ENCODE measurements around the gene KIFC1. TPM values are rescaled to one million over a fixed set of nuclear protein-coding genes. Genes with fewer than 3 reads are reported as not detected.

KIFC1 gene
- total and polyA plus RNA-seq, 9 of the 15 experiments (the other 6 are each of a cell fraction or from before 2014, with no cell fraction given): 1.3 to 95.2 (median 76.9) TPM

- TF ChIP-seq TGIF2 (CRISPR knock-in tag; IDR thresholded peaks at IDR 0.05) (no peak; the same call in 1 of the 2 replicates), ZNF282 (CRISPR knock-in tag; IDR thresholded peaks at IDR 0.05) (no peak), ARID2 (IDR thresholded peaks at IDR 0.05) (no peak), ZNF740 (CRISPR knock-in tag; IDR thresholded peaks at IDR 0.05) (no peak), ZNF740 (tag; IDR thresholded peaks at IDR 0.05) (no peak), ZNF507 (tag; conservative IDR thresholded peaks at IDR 0.05) (no peak), KDM5B (IDR thresholded peaks at IDR 0.05; ENCODE audit: insufficient replicate concordance, low read depth, low read length) (peak; percentile 35), NCOA2 (IDR thresholded peaks at IDR 0.05; ENCODE audit: partially characterized antibody in 2 of 2) (no peak), ZNF551 (CRISPR knock-in tag; IDR thresholded peaks at IDR 0.05) (no peak), TFAM (CRISPR knock-in tag; conservative IDR thresholded peaks at IDR 0.05) (no peak), TRIM24 (IDR thresholded peaks at IDR 0.05) (peak; percentile 10 to 48; a peak in 1 of 4 replicates), ZBTB2 (IDR thresholded peaks at IDR 0.05) (peak; percentile 66), EZH2 (IDR thresholded peaks at IDR 0.05; ENCODE audit: borderline replicate concordance, low read depth, low read length) (no peak), ZBTB5 (IDR thresholded peaks at IDR 0.05) (no peak), PCBP1 (IDR thresholded peaks at IDR 0.05; ENCODE audit: low read depth, low read length, poor library complexity, severe bottlenecking) (no peak), ID3 (CRISPR knock-in tag; IDR thresholded peaks at IDR 0.05) (no peak), ID3 (tag; IDR thresholded peaks at IDR 0.05) (no peak), ZNF512 (tag; IDR thresholded peaks at IDR 0.05) (no peak), DIDO1 (tag; IDR thresholded peaks at IDR 0.05; ENCODE audit: low read depth) (no peak), MEIS2 (IDR thresholded peaks at IDR 0.05; ENCODE audit: partially characterized antibody) (peak; percentile 61), RAD51 (IDR thresholded peaks at IDR 0.05; ENCODE audit: borderline replicate concordance, low read depth) (no peak)
Measured at GRCh38 chr6:33410050-33410710, 18.6 kb downstream of the KIFC1 start (continued).
